Brain microvascular endothelial cell (primary cell): ENCODE data around the gene ASCC1.

Experiments
- DNase-seq: peaks from one replicate; pipeline ENCODE4 v3.0.0-alpha.2; 2020
- H3K27ac ChIP-seq: fragments of 250-450 bp; sonication (Bioruptor Pico); 2 replicates; pipeline ENCODE4 v1.5.1; 2020; ENCODE audit warnings: mild to moderate bottlenecking, moderate library complexity
- H3K27me3 ChIP-seq: fragments of 250-450 bp; sonication (Bioruptor Pico); replicated peaks from 2 replicates; pipeline ENCODE4 v1.5.1; 2020; ENCODE audit warnings: mild to moderate bottlenecking
- H3K36me3 ChIP-seq: fragments of 250-450 bp; sonication (Bioruptor Pico); replicated peaks from 2 replicates; pipeline ENCODE4 v1.5.1; 2020; ENCODE audit warnings: mild to moderate bottlenecking
- H3K4me3 ChIP-seq: 2 replicates; pipeline ENCODE4 v1.5.1; 2011; ENCODE audit warnings: low read depth, mild to moderate bottlenecking, control low read depth, low read length, moderate library complexity
- CTCF ChIP-seq: IDR thresholded peaks from 2 replicates; pipeline ENCODE4 v1.5.1; 2011; ENCODE audit warnings: low read depth, mild to moderate bottlenecking, moderate library complexity, low read length, control low read depth, inconsistent platforms; ENCODE audit errors: missing control alignments
- in situ Hi-C: cut with HindIII; loops from 2 replicates; pipeline ENCODE4 v1.10.0; 2017; ENCODE audit warnings: low sequenced_read_pairs, low pct_ligation_motif_present

ASCC1 gene

DNA sequence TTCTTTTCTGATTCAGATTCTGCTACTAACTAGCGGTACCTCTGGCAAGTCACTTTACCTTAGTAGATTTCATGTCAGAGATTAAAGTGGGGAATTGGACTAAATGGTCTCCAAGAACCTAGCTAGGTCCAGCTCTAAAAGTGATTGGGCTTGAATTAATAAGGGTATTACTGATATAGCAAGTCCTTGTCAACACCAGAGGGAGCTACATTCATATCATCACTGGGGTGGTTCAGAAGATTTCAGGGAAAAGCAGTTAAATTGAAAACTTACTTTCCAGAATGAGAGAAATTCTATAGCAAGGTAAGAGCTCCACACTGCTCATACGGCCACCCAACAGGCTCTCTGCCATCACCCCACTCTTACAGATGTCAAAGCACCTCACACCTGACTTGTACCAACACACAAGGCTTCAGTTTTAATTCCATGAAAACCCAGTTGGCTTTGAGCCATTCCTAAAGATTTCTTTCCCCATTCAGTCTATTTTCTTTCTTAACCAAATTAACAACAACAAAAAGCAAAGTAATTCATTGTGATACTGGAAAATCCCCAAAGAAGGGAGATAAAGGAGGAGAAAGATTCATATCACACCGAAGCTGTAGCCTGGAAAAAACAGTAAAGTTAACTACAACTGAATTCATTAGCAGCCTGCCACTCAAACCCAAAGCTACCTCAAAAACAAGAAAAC, 89.7 kb downstream of the ASCC1 start:
- Histone ChIP-seq H3K4me3 (no peak overlapping the region), H3K27me3 (no peaks in the 10 kb centered on the region), H3K36me3 (no peaks in the 10 kb centered on the region), H3K27ac (no peak overlapping the region)
- peak; percentile 42 for DNase-seq
- in situ Hi-C loops, result no loop called here
- peak; percentile 47 for TF ChIP-seq CTCF

- Histone ChIP-seq H3K4me3 (no peak overlapping the region), H3K27ac (no peak overlapping the region), H3K27me3 (no peaks in the 10 kb centered on the region), H3K36me3 (no peaks in the 10 kb centered on the region)
- no peak for TF ChIP-seq CTCF
- in situ Hi-C loops, result no loop called here
- no peak for DNase-seq
Observed at GRCh38 chr10:72124989-72125388, 91.1 kb downstream of the ASCC1 start.

GRCh38 chr10:72124381-72124780, 91.7 kb downstream of the ASCC1 start:
- Histone ChIP-seq H3K4me3 (no peak overlapping the region), H3K36me3 (no peaks in the 10 kb centered on the region), H3K27me3 (no peaks in the 10 kb centered on the region), H3K27ac (no peak overlapping the region)
- no peak for TF ChIP-seq CTCF
- in situ Hi-C loops, result no loop called here
- no peak for DNase-seq

- no peaks in the 10 kb centered on the region for H3K36me3 ChIP-seq
- no peak for DNase-seq
- TF ChIP-seq CTCF, result no peak
- no peaks in the 10 kb centered on the region for H3K27me3 ChIP-seq
- in situ Hi-C loops, result no loop called here
- H3K4me3 ChIP-seq, result no peak overlapping the region
- H3K27ac ChIP-seq, result no peak overlapping the region
Observed at GRCh38 chr10:72123616-72124015, 92.5 kb downstream of the ASCC1 start.

GRCh38 chr10:72122221-72122620, 93.9 kb downstream of the ASCC1 start:
- Histone ChIP-seq H3K4me3 (no peak overlapping the region), H3K27me3 (no peaks in the 10 kb centered on the region), H3K36me3 (no peaks in the 10 kb centered on the region), H3K27ac (no peak overlapping the region)
- in situ Hi-C loops, result no loop called here
- TF ChIP-seq CTCF, result no peak
- DNase-seq, result no peak

DNA sequence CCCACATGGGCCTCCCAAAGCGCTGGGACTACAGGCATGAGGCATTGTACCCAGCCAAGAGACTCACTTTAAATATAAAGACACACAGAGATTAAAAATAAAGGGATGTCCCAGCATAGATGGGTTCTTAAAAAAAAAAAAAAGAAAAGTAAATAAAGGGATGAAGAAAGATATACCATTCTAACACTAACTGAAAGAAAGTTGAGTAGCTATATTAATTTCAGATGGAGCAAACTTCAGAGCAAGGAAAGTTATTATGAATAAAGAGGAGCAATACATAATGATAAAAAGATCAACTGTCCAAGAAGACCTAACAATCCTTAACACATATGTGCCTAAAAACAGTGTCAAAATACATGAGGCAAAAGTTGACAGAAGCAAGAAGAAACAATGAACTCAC, 94.7 kb downstream of the ASCC1 start:
- DNase-seq, result no peak
- Histone ChIP-seq H3K4me3 (no peak overlapping the region), H3K36me3 (no peaks in the 10 kb centered on the region), H3K27ac (no peak overlapping the region), H3K27me3 (no peaks in the 10 kb centered on the region)
- TF ChIP-seq CTCF, result no peak
- in situ Hi-C loops, result no loop called here
